ENCODE results near the gene TMEM178B. TPM values are rescaled to one million over a fixed set of nuclear protein-coding genes. Genes with fewer than 3 reads are reported as not detected.

The TMEM178B gene
- total RNA-seq, 1 experiment from 2014 or later, result 0.39 TPM

- no peaks in the 10 kb centered on the region for H3K27me3 ChIP-seq (ENCODE audit: control insufficient read depth, insufficient read depth, low read length)
- ChIA-PET CTCF (no interaction called here), POLR2A (no interaction called here)
- no TSS peak for BruUV-seq (replicated peaks)
- ATAC-seq (no peak), DNase-seq (ENCODE audit: low read depth, low spot score) (no peak)
- intact Hi-C loops (cut with micrococcal nuclease; ENCODE audit: unreplicated experiment), result no loop called here
- H3K27ac ChIP-seq (ENCODE audit: low read length), result no peak overlapping the region
- TF ChIP-seq REST (IDR thresholded peaks at IDR 0.05; ENCODE audit: insufficient read depth in 1 of 2, low read depth in 2 of 2, low read length in 1 of 2) (no peak), SIN3A (IDR thresholded peaks at IDR 0.05; ENCODE audit: borderline replicate concordance, insufficient read depth, low read depth, low read length) (no peak), CTCF (IDR thresholded peaks at IDR 0.05) (no peak), TCF7L2 (IDR thresholded peaks at IDR 0.05; ENCODE audit: low read depth, low read length) (no peak), POLR2AphosphoS5 (IDR thresholded peaks at IDR 0.05; ENCODE audit: low read depth, low read length) (no peak)
- H3K9me3 ChIP-seq (ENCODE audit: control insufficient read depth, insufficient read depth, low read depth, low read length), result no peaks in the 10 kb centered on the region
- in situ Hi-C loops (cut with HindIII; ENCODE audit: low pct_unique_long_range_greater_than_20kb, low sequenced_read_pairs), result no loop called here
- no peaks in the 10 kb centered on the region for H3K36me3 ChIP-seq (ENCODE audit: control insufficient read depth, insufficient read depth, low read length)
- no peaks in the 10 kb centered on the region for H3K4me1 ChIP-seq (ENCODE audit: control insufficient read depth, insufficient read depth, low read length)
- no peak overlapping the region for H3K4me3 ChIP-seq (ENCODE audit: low read depth in 2 of 2, low read length in 2 of 2)
Observed at GRCh38 chr7:141313896-141314295, 240.0 kb downstream of the TMEM178B start.

- no peaks in the 10 kb centered on the region for H3K9me3 ChIP-seq (ENCODE audit: control insufficient read depth, insufficient read depth, low read depth, low read length)
- intact Hi-C loops (cut with micrococcal nuclease; ENCODE audit: unreplicated experiment), result no loop called here
- H3K4me3 ChIP-seq (ENCODE audit: low read depth in 2 of 2, low read length in 2 of 2), result no peak overlapping the region
- DNase-seq (ENCODE audit: low read depth, low spot score) (no peak), ATAC-seq (no peak)
- ChIA-PET CTCF (no interaction called here), POLR2A (no interaction called here)
- TF ChIP-seq SIN3A (IDR thresholded peaks at IDR 0.05; ENCODE audit: borderline replicate concordance, insufficient read depth, low read depth, low read length), result no peak
- TF ChIP-seq POLR2AphosphoS5 (IDR thresholded peaks at IDR 0.05; ENCODE audit: low read depth, low read length), result no peak
- TF ChIP-seq TCF7L2 (IDR thresholded peaks at IDR 0.05; ENCODE audit: low read depth, low read length), result no peak
- no peak for TF ChIP-seq CTCF (IDR thresholded peaks at IDR 0.05)
- TF ChIP-seq REST (IDR thresholded peaks at IDR 0.05; ENCODE audit: insufficient read depth in 1 of 2, low read depth in 2 of 2, low read length in 1 of 2), result no peak
- H3K4me1 ChIP-seq (ENCODE audit: control insufficient read depth, insufficient read depth, low read length), result no peaks in the 10 kb centered on the region
- no peak overlapping the region for H3K27ac ChIP-seq (ENCODE audit: low read length)
- BruUV-seq (replicated peaks), result no TSS peak
- no peaks in the 10 kb centered on the region for H3K27me3 ChIP-seq (ENCODE audit: control insufficient read depth, insufficient read depth, low read length)
- in situ Hi-C loops (cut with HindIII; ENCODE audit: low pct_unique_long_range_greater_than_20kb, low sequenced_read_pairs), result no loop called here
- no peaks in the 10 kb centered on the region for H3K36me3 ChIP-seq (ENCODE audit: control insufficient read depth, insufficient read depth, low read length)
Observed at GRCh38 chr7:141317033-141317585, 243.2 kb downstream of the TMEM178B start.

Measured in Panc1 (cell line).